ELF-1 (cell line): Measurements from ENCODE around the gene CCNC.
A peak's percentile ranks its signal among the peaks of the same experiment; 100 is the strongest.

ENCODE experiments used
- DNase-seq: peaks from one replicate; pipeline ENCODE4 v3.0.0-alpha.2; 2016; ENCODE audit warnings: low read depth, low spot score

Gene CCNC

DNA sequence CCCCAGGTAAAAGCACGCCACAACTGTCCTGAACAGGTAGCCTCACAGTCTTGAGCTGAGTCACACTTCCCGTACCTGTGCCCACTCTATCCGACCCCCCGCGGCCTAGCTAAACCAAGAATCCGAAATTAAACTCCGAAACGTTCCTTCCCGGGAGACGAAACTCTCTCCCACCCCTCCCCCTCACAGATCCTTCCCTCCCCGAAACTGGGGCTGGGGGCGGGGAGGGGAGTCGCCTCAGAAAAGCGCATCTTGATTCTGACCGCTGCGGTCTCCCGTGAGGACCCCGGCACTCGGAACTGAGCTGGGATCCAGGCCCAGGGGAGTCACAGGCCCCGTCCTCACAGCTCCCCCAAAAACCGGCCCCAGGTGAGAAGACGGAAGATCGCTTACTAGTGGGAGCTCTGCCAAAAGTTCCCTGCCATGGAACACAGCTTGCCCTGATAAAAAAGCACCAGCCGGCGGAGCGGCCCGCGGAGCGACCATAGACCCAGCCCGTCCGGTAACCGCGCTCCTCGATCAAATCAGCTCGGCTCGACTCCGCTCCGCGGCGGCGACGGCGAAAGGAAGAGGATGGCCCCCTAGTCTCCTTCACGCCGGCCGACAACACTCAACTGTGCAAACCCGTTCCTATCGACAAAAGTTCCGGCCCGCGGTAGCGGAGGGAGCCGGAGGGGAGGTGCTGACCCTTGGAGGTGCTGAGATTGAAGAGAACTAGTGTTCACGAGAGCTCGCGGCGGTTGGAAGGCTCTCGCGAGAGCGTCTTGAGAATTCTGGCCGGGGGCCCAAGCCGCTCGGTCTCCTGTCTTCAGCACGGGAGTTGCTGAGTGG, at the start of gene CCNC:
Gene CCNC, minus strand, starts transcription at position 558 of the 831 bp plus-strand sequence. Its CDS starts 133 bp downstream, at position 425.
- DNase-seq, result peak; percentile 99

- no peak for DNase-seq
Observed at GRCh38 chr6:99617131-99617530, 48.7 kb upstream of the CCNC start.

DNA sequence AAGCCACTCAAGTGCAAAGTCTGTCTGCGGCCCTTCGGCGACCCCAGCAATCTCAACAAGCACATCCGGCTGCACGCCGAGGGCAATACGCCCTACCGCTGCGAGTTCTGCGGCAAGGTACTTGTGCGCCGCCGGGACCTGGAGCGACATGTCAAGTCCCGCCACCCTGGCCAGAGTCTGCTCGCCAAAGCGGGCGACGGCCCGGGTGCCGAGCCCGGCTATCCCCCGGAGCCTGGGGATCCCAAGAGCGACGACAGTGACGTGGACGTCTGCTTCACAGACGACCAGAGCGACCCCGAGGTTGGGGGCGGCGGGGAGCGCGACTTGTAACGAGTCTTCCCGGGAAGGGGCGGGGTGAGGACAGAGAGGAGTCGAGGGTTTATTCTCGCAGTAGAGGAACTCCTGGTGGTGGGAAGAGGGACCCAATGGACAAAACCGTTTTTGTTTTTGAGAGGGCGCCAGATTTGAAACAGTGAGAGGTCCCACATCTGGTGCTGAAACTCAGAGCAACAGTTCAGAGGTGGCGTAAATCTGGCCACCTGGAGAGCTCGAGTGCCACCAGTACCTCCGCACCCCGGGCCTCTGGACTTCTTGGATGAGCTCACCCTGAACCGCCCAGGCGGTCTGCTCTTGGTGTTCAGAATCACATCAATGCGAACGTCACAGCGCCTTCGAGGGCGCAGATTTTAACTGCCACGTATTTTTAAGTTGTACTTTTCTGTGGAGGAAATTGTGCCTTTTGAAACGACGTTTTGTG, 46.1 kb upstream of the CCNC start:
- peak; percentile 67 for DNase-seq

- DNase-seq, result peak; percentile 63
Observed at GRCh38 chr6:99613705-99614429, 45.4 kb upstream of the CCNC start.

- DNase-seq, result peak; percentile 69
Observed at GRCh38 chr6:99613409-99613704, 44.9 kb upstream of the CCNC start.

GRCh38 chr6:99612551-99613408, 44.3 kb upstream of the CCNC start:
- DNase-seq, result peak; percentile 22

DNA sequence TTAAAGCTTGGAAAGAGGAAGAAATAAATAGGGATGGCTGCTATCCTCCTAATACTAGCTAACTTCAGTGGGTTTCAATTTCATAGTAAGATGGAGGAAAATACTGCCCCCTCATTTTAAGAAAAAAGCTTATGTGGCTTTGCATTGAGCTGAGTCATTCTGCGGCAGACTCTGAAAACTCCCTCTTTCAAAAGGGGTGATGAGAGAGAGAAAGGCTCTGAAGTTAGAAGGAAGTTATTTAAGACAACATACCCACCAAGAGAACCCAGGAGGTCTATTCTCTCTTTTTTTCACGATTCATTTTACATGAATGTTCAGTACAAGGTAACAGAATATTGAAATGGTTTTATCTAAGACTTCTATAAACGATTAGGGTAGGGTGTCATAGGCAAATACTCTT, 42.7 kb upstream of the CCNC start:
- no peak for DNase-seq

GRCh38 chr6:99609905-99610489, 41.5 kb upstream of the CCNC start:
- no peak for DNase-seq

GRCh38 chr6:99608886-99609482, 40.5 kb upstream of the CCNC start:
- DNase-seq, result no peak

- DNase-seq, result no peak
Observed at GRCh38 chr6:99608059-99608885, 39.8 kb upstream of the CCNC start.

DNA sequence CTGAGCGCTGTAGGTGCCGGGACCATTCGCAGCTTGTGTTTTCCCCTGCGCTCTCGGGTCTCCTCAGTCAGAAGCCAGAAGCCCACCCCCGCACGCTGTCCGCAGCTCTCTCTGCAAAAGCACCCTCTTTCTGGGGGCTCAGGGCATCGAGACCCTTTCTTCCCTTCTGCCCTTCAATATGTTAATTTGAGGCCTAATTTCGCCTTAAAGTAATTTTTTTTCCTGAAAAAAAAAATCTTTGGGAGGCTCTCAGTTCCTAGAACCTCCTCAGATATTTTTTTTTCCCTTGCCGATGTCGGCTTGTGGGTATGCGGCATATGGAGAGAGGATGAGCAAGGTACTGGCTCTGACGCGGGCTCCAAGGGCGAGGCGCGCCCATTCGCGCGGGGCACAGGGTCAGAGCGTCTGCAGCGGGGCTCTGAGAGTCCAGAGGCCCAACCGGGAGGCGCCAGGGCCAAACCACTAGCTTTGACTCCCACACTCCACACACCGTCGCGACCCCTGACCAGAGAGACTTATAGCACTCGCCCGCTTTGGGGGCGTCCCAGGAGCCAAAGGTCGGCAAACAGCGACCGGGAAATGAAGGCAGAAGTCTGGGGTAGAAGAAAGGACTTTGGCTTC, 39.1 kb upstream of the CCNC start:
- DNase-seq, result peak; percentile 30

DNA sequence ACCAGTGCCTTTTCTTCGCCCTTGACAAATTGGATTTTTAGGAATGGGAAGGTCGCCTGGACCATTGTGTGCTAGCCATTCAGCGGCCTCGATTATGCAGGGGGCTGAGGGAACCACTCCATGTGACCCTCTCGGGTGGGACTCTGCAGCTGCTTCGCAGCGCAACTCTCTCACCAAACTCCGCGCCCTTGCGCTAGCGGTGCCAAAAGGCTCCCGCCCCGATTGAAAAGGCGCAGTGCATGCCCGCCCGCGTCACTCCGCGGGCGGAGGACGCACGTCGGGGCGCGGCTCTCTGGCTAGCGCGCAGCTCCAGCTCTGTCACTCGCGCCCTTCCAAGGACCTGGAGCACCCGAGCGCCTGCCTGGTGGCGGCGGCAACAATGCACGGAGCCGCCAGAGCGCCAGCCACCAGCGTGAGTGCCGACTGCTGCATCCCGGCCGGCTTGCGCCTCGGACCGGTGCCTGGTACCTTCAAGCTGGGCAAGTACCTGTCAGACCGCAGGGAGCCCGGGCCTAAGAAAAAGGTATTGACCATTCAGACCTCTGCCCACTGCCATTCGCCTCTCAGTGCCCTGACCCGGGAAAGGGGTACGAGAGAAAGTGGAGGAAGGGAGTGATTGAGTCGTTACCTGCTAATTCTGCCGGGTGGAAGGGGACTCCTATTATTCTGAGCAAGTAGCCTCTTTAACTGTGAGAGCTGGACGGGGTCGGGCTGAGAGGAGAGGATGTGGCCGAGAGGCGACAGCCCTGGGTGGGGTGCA, 38.4 kb upstream of the CCNC start, which contains the start of gene PRDM13:
Gene PRDM13, plus strand, starts transcription at position 178 of the 760 bp plus-strand sequence. Its CDS starts 202 bp downstream, at position 380.
- DNase-seq, result peak; percentile 36

- DNase-seq, result no peak
Observed at GRCh38 chr6:99605911-99606655, 37.6 kb upstream of the CCNC start.

DNA sequence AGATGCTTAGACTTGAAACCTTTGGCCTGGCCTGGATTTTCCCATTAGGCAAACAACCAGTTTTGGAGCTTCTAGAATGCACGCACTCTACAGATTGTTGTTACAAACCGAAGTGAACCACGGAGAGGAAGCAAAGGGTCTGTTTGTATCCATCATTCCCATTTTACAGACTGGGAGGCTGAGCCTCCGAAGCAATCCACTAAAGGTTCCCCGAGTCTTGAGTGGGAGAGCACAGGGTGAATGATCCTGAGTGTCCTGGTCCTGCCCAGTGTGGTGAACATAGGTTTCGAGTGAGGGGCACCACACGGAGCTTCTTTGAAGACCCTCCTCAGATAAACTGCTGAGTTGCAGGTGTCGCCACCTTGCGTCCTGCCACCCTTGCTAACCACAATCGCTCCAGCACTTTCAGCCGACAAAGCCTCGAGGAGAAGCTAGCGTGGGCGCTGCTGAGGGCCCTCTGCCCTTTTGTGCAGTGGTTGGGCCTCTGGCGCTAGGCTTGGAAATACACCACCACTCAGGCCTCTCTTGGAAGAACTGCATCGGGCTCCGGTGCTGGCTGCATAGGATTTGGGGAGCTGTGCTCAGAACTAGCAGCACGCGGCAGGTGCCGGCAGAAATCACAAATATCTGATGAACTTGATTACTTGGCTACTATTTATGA, 36.7 kb upstream of the CCNC start:
- peak; percentile 59 for DNase-seq

DNA sequence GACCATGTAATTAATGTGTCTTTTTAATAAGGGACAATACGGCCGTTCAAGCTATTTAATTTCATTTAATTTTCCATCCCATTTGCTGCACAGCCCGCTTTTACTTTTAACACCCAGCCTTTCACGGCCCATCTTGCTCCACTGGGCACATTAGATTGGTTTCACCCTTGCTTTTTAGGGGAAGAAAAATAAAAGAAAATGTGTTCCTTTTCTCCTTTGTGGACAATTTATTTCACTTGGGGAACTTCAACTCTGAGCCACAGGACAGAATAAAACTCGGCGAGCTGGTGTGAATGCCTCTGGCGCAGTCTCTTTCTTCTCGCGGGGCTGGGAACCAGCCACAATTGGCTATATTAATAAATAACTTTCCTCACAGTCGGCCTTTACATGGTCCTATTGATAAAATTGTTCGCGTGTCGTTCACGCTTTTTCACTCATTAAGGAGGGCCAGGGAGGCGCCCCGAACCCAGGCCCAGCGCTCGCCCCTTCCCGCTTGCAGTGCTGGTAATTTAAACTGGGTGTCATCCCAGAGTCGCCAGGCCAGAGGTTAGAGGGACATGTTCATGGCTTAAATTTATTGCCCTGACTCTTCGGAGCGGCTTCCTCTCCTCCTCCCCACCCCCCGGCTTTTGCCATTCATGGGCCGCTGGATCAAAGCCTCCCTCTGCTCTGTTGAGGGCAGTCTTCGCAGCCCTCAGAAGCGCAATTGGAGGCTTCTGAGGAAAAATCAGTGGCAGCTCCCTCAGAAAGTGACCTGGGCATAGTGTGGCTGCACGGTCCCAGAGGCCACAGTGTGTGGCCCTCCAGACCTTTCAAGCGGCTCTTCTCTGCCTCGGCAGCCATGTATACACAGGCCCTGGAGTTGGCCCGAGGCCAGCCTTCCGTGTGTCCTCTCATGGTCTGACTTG, 36.0 kb upstream of the CCNC start:
- DNase-seq, result peak; percentile 58
